CD4-positive, alpha-beta T cell treated with Interferon alpha-2 for 1 hour (primary cell): ENCODE results near the gene CCL13.
A peak's percentile ranks its signal among the peaks of the same experiment; 100 is the strongest.
"Not testable (repeated sequence)": the region's sequence is repeated elsewhere in the genome, so short reads cannot be mapped to it uniquely, and the experiment has no call there.

Experiments used
- DNase-seq, 2 donors: peaks; one replicate each; pipeline ENCODE4 v3.0.0-alpha.2; 2020 to 2022

Gene CCL13

GRCh38 chr17:34356194-34356593 lies at the start of gene CCL13:
Gene CCL13 (plus strand): TSS chr17:34356480. CDS start chr17:34356527, 47 bp downstream.
- DNase-seq = no peak

GRCh38 chr17:34307110-34307509 lies 49.2 kb upstream of the CCL13 start:
- peak; percentile 6 to 45 for DNase-seq

DNA sequence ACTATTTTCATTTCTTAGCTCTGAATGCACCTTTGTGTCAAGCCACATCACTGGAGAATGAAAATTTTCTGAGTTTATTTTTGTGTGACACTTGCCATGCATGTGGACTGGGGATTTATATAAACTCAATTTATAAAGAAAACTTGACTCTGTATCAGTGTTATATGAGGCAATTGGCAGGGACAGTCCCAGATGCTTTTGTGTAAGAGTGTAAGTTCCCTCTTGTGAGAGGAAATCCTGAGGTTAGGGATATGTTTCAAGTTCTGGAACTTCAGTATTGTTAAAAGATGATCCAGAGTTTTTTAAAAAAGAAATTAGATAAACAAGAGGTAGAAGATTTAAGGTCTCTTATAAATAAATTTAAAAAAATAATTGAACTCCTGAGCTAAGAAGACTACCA lies 47.9 kb upstream of the CCL13 start:
- no peak for DNase-seq

GRCh38 chr17:34311291-34311690 lies 45.0 kb upstream of the CCL13 start:
- no peak for DNase-seq

DNA sequence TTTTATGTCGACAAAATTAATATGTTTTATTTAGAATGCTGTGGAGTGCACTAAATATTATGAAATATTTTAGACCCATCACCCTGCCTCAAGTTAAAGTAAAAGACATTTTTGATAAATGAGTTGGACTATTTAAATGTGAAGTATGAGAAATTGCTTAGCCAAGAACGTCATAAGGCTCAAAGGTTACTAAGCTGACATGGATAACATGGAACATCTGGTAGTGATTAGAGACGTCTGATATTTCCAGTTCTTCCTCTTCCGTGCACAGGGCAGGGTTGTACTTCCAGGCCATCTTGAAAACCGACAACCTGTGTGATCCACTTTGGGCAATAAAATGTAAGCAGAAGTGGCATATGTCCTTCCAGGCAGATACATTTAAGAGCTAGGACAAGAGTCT lies 44.2 kb upstream of the CCL13 start:
- DNase-seq = no peak

GRCh38 chr17:34313164-34313563 lies 43.1 kb upstream of the CCL13 start:
- DNase-seq = no peak

GRCh38 chr17:34314279-34314678 lies 42.0 kb upstream of the CCL13 start:
- DNase-seq = peak; percentile 4 to 40

GRCh38 chr17:34318474-34318873 lies 37.8 kb upstream of the CCL13 start:
- peak in 1 of 2 donors; percentile 19 for DNase-seq

DNA sequence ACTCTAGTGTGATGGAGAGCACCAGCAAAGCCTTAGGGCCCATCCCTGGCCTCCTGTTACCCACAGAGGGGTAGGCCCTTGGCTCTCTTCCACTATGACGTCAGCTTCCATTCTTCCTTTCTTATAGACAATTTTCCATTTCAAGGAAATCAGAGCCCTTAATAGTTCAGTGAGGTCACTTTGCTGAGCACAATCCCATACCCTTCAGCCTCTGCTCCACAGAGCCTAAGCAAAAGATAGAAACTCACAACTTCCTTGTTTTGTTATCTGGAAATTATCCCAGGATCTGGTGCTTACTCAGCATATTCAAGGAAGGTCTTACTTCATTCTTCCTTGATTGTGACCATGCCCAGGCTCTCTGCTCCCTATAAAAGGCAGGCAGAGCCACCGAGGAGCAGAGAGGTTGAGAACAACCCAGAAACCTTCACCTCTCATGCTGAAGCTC lies 37.2 kb upstream of the CCL13 start, which contains the start of gene CCL8:
TSS of gene CCL8 (plus strand) at position 397 of the 445 bp plus-strand sequence. CDS start 67 bp downstream, outside the sequence.
- DNase-seq = peak in 1 of 2 donors; percentile 13

DNA sequence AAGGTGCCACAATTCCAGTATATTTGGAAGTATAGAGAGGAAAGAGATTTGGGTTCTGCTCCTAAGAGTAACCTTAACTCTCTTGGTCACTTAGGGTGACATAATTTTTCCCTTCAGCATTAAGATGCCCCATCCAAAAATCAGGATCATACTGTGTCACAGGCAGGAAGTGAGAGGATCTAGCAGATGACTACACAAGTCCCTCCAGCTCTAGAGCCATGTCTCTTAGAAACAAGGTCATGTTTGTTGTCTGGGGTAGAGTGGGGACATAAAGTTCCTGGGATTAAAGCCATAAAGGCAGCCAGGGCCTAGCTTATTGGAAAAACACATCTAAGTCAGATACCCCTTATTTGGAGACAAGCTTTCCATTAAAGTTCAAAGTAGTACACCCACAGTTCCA lies 34.3 kb upstream of the CCL13 start:
- no peak for DNase-seq

GRCh38 chr17:34327580-34327979 lies 28.7 kb upstream of the CCL13 start:
- DNase-seq = not testable (repeated sequence)

DNA sequence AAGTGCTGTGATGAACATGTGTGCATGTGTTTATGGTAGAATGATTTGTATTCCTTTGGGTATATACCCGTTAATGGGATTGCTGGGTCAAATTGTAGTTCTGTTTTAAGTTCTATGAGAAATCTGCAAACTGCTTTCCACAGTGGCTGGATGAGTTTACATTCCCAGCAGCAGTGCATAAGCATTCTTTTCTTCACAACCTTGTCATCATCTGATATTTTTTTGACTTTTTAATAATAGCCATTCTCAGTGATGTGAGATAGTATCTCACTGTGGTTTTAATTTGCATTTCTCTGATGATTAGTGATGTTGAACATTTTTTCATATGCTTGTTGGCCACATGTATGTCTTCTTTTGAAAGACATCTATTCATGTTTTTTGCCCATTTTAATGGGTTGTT lies 18.6 kb upstream of the CCL13 start:
- DNase-seq = no peak

DNA sequence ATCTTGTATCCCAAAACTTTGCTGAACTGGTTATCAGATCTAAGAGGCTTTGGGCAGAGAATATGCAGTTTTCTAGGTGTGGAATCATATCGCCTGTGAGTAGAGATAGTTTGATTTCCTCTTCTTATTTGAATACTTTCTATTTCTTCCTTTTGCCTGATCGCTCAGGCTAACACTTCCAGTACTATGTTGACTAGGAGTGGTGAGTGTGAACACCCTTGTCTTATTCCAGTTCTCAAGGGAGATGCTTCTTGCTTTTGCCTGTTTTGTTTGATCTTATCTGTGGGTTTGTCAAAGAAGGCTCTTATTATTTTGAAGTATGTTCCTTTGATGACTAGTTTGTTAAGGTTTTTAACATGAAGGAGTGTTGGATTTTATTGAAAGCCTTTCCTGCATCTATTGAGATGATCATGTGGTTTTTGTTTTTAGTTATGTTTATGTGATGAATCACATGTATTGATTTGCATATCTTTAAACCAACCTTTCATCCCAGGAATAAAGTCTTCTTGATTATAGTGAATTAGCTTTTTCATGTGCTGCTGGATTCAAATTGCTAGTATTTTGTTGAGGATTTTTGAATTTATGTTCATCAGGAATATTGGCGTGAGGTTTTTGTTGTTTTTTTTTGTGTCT lies 17.0 kb upstream of the CCL13 start:
- DNase-seq = no peak

GRCh38 chr17:34341916-34342315 lies 14.4 kb upstream of the CCL13 start:
- no peak for DNase-seq

DNA sequence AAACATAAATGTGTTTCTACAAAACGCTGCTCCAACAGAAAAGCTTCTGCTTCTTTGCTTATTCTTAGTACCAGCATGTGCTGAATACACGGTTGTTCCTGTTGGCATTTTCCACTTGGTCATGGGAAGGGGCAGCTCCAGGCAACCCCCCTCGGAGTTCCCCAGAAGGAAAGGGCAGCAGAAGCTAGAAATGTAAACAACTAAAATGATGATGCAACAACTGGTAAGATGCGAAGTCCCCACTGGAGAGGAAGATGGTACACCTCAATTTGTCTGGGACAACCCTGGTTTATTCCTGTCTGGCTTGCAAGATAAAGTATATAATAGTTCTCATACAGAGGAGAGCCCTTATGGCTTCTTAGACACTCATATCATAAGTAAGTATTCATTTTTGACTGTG lies 9.2 kb upstream of the CCL13 start:
- no peak for DNase-seq

DNA sequence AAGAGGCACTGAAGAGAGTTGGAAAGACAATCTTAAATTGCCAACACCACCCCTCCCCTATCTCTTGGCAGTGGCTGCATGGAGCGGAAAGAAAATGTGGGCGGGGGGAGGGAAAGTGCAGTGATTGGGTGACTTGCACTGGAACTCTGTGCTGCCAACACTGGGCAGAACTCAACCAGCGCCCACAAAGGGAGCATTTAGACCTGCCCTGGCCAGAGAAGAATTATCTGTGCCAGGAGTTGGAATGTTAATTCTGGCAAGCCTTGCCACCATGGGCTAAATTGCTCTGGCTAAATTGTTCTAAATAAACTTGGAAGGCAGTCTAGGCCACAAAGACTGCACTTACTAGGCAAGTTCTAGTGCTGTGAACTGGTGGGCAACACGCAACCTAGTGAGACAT lies 6.5 kb upstream of the CCL13 start:
- no peak for DNase-seq

DNA sequence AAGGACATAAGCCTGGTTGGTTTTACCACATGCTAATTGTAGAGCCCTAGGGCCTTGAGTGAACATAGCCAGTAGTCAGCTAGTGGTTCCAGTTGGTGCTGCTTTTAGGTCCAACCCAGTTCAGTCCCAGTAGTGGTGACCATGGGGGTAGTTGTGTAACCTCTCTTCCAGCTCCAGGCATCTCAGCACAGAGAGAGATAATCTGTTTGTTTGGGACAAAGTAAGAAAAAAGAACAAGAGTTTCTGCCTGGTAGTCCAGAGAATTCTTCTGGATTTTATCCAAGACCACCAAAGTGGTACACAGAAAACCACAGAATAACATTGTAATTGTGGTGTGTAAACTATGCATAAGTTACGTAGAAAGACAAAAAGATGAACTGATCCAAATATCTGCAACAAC lies 5.2 kb upstream of the CCL13 start:
- no peak for DNase-seq

DNA sequence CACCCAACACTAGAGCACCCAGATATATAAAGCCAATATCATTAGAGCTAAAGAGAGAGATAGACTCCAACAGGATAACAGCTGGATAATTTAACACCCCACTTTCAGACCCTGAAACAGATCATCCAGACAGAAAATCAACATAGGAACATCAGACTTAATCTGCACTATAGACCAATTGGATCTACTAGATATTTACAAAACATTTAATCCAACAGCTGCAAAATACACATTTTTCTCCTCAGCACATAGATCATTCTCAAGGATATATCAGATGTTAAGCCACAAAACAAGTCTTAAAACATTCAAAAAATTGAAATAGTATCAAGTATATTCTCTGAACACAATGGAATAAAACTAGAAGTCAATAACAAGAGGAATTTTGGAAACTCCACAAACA lies 4.1 kb upstream of the CCL13 start:
- DNase-seq = no peak

- no peak for DNase-seq
These were observed 1.6 kb upstream of the CCL13 start for GRCh38 chr17:34354637-34355036.

DNA sequence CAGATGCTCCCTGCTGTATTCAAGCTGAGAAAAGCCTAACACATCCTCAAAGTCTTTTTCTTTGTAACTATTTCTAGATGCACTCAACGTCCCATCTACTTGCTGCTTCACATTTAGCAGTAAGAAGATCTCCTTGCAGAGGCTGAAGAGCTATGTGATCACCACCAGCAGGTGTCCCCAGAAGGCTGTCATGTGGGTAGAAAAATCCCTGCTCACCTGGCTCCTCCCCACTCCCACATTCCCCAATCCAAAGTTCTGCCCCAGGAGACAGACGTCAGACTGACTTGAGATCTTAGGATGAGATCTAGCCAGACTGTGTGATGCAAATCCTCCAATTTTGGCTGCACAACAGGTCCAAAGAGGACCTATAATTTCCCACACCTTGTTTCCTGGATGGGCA lies 1.1 kb downstream of the CCL13 start:
- DNase-seq = no peak

- DNase-seq = no peak
These were observed 2.4 kb downstream of the CCL13 start for GRCh38 chr17:34358631-34359030.

- no peak for DNase-seq
These were observed 4.5 kb downstream of the CCL13 start for GRCh38 chr17:34360601-34361270.

DNA sequence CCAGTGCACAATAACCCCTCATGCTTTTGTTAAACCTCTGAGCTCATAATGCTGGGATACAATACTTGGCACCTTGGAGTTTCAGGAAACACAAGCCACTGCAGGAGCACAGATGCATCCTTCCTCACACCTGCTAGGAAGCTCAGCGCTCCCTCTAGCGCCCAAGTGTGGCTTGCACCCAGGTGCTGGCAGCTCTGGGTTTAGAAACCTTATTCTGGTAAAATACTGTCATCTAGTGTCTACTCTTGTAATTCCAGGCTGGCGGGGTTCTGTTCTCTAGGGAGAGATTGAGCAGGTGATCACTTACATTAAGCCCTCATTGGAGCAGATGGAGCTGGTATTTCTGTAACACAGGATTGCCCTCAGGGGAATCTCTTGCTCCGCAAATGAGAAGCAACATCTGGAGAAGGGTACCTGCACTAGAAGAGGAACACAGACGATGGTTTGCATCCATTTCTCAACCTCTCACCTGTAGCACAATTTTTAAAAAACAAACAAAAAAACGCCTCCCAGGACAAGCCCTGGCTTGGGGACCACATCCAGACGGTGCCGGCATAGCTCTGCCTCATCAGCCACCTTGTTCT lies 5.3 kb downstream of the CCL13 start:
- DNase-seq = peak; percentile 65 to 79

DNA sequence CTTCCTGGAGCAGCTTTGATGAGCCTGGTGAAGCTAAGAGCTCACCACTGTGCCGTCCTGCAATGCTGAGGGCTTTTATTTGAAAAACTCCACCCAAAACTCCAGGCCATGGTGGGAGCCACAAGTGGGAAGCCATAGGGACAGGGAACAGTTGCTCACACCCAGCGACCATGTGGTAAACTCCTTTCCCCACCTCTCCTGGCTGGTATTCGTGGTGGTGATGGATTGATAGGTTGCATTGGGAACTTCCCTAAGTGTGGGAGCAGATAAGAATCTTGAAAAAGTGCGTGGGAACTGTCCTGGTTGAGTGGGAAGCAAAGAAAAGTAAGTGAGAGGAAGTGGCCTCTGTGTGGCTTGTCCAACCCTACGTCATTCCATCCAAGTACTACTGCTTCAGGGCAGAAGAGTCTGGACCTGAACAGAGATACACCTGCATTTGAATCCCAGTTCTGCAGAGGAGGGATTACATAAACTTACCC lies 6.9 kb downstream of the CCL13 start, which contains the start of gene CCL1:
TSS of gene CCL1 (minus strand) at position 51 of the 479 bp plus-strand sequence. CDS start 72 bp downstream, outside the sequence.
- DNase-seq = no peak
